Middle frontal gyrus (tissue), 1 donor: ENCODE results near the gene NTPCR.
"Not testable (repeated sequence)": the region's sequence is repeated elsewhere in the genome, so short reads cannot be mapped to it uniquely, and the experiment has no call there.

ENCODE experiments used
- DNase-seq: peaks from one replicate; pipeline ENCODE4 v3.0.0-alpha.2; 2015; ENCODE audit warnings: low spot score; ENCODE audit errors: extremely low spot score

Gene NTPCR

GRCh38 chr1:232927166-232927565, 23.2 kb upstream of the NTPCR start:
- not testable (repeated sequence) for DNase-seq

DNA sequence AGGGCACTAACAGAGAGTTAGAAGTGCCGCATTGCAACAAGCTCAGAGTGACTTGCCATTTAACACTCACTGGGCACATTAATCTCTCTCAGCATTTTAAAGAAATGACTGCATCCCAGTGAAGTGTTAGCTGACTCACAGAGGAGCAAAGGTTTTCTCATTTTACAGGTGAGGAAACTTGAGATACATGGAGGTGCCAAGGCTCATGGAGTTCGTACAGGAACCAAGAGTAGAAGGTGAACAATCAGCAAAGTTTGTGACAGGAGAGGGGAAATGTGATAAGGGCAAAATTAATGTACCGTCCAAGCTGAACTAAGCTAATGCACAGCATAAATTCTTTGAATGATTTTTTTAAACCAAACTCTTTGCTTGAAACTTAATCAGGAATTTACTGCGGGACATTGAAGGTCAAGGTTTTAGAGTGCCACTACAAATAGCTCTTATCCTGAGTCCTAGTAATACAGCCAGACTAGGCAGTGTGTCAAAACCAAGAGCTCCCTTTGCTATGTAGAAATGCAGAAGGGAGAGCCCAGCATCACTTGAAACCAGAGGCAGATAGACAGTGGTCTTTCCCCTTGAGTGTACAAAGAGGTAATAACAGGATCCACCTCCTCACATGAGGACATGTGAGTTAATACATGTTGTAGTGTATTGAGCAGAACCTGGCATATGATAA, 22.4 kb upstream of the NTPCR start:
- DNase-seq = no peak

- no peak for DNase-seq
Observed at GRCh38 chr1:232932486-232933425, 17.7 kb upstream of the NTPCR start.

DNA sequence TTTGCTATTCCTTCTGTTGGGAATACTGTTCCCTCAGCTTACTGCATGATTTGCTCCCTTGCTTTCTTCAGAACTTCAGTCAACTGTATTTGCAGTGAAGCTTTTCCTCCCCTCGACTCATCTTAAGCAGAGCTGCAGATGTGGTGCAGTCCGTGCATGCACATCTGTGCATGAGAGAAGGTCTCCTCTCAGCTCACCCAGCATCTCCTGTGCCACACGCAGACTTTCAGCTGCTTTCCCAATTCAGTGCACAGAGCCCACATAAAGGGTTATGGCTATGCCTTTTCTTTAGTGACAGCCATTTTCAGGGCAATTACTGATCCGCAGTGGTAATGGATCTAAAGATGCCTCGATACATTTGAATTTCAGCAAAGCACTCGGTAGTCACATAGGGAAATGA, 13.5 kb upstream of the NTPCR start:
- no peak for DNase-seq

GRCh38 chr1:232937741-232938375, 12.6 kb upstream of the NTPCR start:
- no peak for DNase-seq

DNA sequence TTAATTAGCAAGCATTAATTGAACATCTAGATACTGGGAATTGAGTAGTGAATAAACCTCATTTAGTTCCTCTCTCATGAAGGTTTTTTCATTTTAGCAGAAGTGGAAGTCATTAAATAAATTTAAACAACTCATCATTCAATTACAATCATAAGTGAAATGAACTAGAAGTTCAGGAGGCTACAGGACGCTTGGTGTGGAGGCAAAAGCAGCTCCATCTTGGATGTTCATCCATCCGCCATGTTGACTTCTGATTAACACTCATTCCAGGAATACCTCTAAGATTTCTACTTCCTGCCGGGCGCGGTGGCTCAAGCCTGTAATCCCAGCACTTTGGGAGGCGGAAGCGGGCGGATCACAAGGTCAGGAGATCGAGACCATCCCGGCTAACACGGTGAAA, 11.5 kb upstream of the NTPCR start:
- DNase-seq = no peak

DNA sequence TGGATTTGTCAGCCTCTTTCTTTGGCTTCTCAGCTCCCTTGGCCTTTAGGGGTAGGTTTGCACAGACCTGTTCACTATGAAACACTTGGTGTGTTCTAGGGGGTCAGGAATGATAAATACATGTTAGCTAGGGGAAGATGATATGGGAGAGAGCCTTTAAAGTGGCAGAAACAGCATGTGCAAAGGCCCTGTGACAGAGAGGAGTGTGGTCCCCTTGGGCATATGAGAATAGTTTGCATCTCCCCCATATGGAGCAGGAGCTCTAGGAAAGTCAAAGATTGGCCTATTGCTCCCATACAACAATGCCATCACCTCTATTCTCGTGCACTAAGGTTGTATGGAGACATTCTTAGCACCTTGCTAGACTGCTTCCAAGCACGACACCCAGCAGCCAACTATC, 10.7 kb upstream of the NTPCR start:
- no peak for DNase-seq

GRCh38 chr1:232940262-232940661, 10.1 kb upstream of the NTPCR start:
- no peak for DNase-seq

- DNase-seq = no peak
Observed at GRCh38 chr1:232942413-232943294, 7.8 kb upstream of the NTPCR start.

DNA sequence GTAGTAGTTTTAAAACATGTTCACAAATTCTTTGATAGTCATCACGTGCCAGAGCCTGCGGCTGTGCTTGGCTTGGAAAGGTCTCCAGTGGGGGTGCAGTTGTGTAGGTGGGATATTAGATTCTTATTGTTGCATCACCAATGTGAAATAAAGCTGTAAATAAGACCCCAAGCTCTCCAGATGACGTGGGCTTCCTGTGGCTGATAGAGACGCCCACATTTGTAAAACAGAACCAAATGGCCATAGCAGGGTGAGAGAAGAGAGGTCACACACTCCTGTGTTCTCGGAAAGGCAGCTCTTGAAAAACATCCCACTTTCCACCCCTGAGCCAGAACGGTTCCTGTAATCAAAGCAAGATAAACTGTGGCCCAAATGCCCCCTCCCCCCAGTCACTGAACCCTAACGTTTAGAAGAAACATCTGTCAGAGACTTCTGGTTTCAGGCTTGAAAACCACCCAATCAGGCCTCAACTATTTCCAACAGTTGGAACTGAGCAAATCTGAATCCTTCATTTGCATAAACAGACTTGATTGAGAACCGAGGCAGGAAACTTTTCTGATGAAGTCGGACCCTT, 6.6 kb upstream of the NTPCR start:
- no peak for DNase-seq

GRCh38 chr1:232944347-232944746, 6.1 kb upstream of the NTPCR start:
- no peak for DNase-seq

- DNase-seq = no peak
Observed at GRCh38 chr1:232949636-232950196, 695 bp upstream of the NTPCR start.

GRCh38 chr1:232951180-232951579, 769 bp downstream of the NTPCR start:
- no peak for DNase-seq

- no peak for DNase-seq
Observed at GRCh38 chr1:232951605-232952004, 1.2 kb downstream of the NTPCR start.

DNA sequence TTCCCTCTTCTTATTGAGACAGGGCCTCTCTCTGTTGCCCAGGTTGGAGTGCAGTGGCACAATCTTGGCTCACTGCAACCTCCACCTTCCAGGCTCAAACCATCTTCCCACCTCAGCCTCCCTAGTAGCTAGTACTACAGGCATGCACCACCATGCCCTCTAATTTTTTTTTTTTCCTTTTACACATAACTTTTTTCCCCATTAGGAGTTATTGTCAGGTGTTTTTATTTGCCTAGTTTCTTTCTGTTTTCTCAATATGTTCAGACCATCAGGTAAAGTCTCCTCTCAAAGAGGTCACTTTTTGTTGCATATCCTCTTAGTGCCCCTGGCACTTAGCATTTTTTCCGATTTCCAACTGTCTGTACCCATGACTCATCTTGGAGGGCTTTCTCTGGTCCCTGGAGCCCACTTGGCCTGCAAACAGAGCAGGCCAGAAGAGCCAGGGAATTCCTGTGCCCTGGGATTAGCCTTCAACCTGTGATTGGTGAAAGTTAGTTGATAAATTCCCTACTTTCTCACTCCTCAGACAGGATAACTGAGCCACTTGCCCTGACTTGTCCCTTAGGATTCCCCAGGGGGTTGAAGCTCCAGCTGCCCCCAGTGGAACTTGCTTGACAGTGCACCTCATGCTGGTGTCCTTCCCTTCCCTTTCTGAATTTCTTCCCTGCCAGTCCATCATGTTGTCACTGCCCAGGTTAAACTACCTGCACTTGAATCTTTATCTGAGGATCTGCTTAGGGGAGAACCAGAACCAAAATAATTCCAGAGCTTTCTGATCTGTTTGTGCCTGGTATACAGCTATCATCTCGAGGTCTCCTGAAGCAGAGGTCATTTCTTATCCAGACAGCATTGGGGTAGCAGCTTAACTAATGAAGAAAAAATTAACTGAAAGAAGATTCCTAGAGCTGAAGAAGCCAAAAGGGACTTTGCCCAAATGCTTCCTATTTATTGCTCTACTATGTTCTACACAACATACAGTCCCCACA, 2.4 kb downstream of the NTPCR start:
- no peak for DNase-seq

DNA sequence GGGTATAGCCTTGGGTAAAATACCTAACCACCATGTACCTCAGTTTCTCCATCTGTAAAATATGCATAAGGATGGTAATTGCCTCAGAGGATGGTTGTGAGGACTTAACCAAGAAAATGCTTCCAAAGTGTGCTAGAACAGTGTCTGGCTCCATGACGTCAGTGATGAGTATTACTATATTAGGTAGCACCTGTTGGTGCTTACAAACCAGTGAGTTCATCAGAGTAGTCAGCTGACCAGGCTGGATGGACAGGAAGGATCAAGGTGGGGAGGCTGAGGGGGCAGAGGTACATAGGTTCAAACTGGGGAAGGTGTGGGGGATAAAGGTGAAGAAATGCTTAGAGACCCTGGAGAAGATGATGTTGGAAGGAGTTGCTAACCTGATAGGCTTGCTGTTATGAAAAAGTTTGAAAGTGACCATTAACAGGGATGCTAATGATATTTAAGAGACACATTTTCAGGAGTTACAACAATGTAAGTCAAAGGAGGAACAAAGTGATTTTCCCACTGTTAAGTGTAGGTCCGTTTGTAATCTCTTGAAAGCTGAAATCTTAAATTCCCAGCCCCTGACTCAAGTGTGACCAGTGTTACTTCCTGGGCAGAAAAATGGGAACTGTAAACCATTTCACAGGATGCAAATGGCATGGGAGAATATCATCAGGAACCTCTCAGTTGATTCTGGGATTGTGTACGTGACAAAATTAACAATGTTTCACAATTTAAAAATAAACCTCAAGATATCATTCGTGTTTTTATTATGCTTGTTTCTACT, 4.4 kb downstream of the NTPCR start:
- no peak for DNase-seq

DNA sequence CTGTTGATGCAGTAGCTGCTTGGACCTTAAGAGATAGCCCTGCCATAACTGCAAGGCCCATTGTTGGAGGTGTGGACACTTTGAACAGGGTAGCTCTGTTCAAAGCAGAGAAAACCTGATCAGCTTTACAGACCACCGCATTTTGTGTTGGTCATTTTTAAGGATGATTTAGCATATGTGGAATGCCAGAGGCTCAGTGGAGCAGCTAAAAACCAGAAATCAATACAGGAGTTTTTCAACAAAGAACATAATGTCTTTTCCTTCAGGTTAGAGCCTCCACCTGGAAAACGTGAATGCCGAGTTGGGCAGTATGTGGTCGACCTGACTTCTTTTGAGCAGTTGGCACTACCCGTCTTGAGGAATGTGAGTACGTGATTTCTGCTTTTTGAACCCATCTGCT, 5.7 kb downstream of the NTPCR start:
- DNase-seq = no peak

GRCh38 chr1:232958067-232958466, 7.7 kb downstream of the NTPCR start:
- no peak for DNase-seq
